BJ (cell line): Measurements from ENCODE around the gene RNU2-63P. TPM values are rescaled to one million over a fixed set of nuclear protein-coding genes. Genes with fewer than 3 reads are reported as not detected.
"Not testable (repeated sequence)": the region's sequence is repeated elsewhere in the genome, so short reads cannot be mapped to it uniquely, and the experiment has no call there.

Source experiments
- CTCF ChIA-PET: fragments of 350-600 bp; formaldehyde crosslinking; extraction: SDS; loops from one replicate; lab custom pipeline; 2021; ENCODE audit warnings: antibody characterized with exemption, inconsistent platforms; lab: Yijun Ruan, JAX
- POLR2A ChIA-PET: fragments of 300-600 bp; sonication (Branson Sonifier 250); formaldehyde crosslinking; extraction: SDS; loops from one replicate; lab custom pipeline; 2021; ENCODE audit warnings: antibody characterized with exemption; lab: Charles Lee
- DNase-seq: peaks from one replicate; pipeline ENCODE4 v3.0.0-alpha.2; 2011; ENCODE audit warnings: low read depth
- H3K27me3 ChIP-seq: 2 replicates; pipeline ENCODE4 v1.6.0; 2011; ENCODE audit warnings: low read length; ENCODE audit not compliant: control insufficient read depth, insufficient read depth
- H3K36me3 ChIP-seq: 2 replicates; pipeline ENCODE4 v1.5.1; 2011; ENCODE audit warnings: low read length; ENCODE audit not compliant: control insufficient read depth, insufficient read depth
- H3K4me3 ChIP-seq: 2 replicates; pipeline ENCODE4 v1.5.1; 2011; ENCODE audit warnings: low read depth, mild to moderate bottlenecking, control low read depth, low read length
- polyA plus RNA-seq: library from polyadenylated mRNA; depleted of rRNA; stranded (reverse); fragments of >200 nt; gene quantifications from 2 replicates; pipeline ENCODE4 v1.2.3, GENCODE V29; 2011; rRNA removed
- small RNA-seq: library from RNA; depleted of rRNA; stranded (forward); fragments of <200 nt; gene quantifications from one replicate; pipeline ENCODE3, GENCODE V24; 2012; ENCODE audit warnings: low replicate concordance, low read depth; ENCODE audit not compliant: insufficient read length
- TF ChIP-seq, protein P1 (sequence below): IDR thresholded peaks from 2 replicates; pipeline ENCODE4 v1.5.1; 2011; ENCODE audit warnings: low read depth, mild to moderate bottlenecking, control low read depth, inconsistent platforms, low read length, moderate library complexity; ENCODE audit not compliant: insufficient read depth

The RNU2-63P gene
- polyA plus RNA-seq, 1 experiment: not detected

- POLR2A ChIA-PET: no interaction called here
- Histone ChIP-seq H3K27me3 (no peaks in the 10 kb centered on the region; the same call in 1 of the 2 replicates), H3K36me3 (no peaks in the 10 kb centered on the region), H3K4me3 (no peak overlapping the region)
- TF ChIP-seq, protein P1, sequence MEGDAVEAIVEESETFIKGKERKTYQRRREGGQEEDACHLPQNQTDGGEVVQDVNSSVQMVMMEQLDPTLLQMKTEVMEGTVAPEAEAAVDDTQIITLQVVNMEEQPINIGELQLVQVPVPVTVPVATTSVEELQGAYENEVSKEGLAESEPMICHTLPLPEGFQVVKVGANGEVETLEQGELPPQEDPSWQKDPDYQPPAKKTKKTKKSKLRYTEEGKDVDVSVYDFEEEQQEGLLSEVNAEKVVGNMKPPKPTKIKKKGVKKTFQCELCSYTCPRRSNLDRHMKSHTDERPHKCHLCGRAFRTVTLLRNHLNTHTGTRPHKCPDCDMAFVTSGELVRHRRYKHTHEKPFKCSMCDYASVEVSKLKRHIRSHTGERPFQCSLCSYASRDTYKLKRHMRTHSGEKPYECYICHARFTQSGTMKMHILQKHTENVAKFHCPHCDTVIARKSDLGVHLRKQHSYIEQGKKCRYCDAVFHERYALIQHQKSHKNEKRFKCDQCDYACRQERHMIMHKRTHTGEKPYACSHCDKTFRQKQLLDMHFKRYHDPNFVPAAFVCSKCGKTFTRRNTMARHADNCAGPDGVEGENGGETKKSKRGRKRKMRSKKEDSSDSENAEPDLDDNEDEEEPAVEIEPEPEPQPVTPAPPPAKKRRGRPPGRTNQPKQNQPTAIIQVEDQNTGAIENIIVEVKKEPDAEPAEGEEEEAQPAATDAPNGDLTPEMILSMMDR: no peak
- CTCF ChIA-PET: interaction anchor here (0.8 kb wide), 1 partner anchor 9 kb away, joined by 4 read pairs; no protein-coding TSS in a partner anchor
- DNase-seq: no peak
Observed at GRCh38 chr2:87996570-87996969, 19.8 kb downstream of the RNU2-63P start.

- no peaks in the 10 kb centered on the region; the same call in 1 of the 2 replicates for H3K27me3 ChIP-seq
- TF ChIP-seq, protein P1: no peak
- H3K4me3 ChIP-seq: no peak overlapping the region
- ChIA-PET CTCF (no interaction called here), POLR2A (no interaction called here)
- H3K36me3 ChIP-seq: no peaks in the 10 kb centered on the region
- no peak for DNase-seq
Observed at GRCh38 chr2:87995756-87996155, 20.6 kb downstream of the RNU2-63P start.

- H3K4me3 ChIP-seq, DNase-seq, POLR2A ChIA-PET, CTCF ChIA-PET, H3K27me3 ChIP-seq, H3K36me3 ChIP-seq: not testable (repeated sequence)
Observed at GRCh38 chr2:87994304-87994850, 22.0 kb downstream of the RNU2-63P start.

- CTCF ChIA-PET, DNase-seq, H3K27me3 ChIP-seq, H3K4me3 ChIP-seq, H3K36me3 ChIP-seq, POLR2A ChIA-PET: not testable (repeated sequence)
Observed at GRCh38 chr2:87992569-87992968, 23.8 kb downstream of the RNU2-63P start.

DNA sequence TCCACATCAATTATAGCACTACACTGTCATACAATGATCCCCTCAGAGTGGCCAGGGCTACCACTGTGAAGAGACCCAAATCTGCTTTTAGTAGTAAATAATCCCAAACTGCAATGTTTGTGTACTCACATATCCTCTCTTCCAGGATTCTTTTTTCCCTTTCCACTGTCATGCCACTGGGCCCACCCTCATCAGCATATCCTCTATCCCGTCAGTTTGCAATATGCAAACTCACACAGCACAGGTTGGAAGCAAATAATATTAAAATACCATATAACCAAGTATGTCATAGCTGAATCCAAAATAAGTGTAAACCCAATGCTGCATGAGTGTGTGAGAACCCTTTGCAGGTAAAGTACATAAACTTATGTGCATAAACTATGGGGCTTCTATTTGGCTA, 28.9 kb downstream of the RNU2-63P start:
- H3K27me3 ChIP-seq, H3K36me3 ChIP-seq, CTCF ChIA-PET, DNase-seq, H3K4me3 ChIP-seq, POLR2A ChIA-PET: not testable (repeated sequence)

DNA sequence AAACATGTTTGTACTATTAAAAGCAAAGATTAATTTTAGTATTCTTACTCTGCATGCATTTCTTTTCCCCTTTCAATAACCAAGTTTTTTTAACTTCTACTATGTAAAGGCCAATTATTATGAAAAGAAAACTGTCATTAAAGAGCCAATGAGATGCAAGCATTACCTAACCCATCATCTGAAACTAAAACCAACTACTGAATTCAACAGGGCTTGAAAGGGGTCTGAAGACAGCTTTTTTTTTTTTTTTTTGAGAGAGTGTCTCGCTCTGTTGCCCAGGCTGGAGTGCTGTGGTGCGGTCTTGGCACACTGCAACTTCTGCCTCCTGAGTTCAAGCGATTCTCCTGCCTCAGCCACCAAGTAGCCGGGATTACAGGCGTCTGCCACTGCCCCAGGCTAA, 30.4 kb downstream of the RNU2-63P start:
- CTCF ChIA-PET, H3K4me3 ChIP-seq, POLR2A ChIA-PET: not testable (repeated sequence)

GRCh38 chr2:87981182-87981581, 35.2 kb downstream of the RNU2-63P start:
- DNase-seq, H3K36me3 ChIP-seq, CTCF ChIA-PET, H3K27me3 ChIP-seq, H3K4me3 ChIP-seq, POLR2A ChIA-PET: not testable (repeated sequence)

More for the DNA sequence above, 30.4 kb downstream of the RNU2-63P start:
- H3K27me3 ChIP-seq, DNase-seq, H3K36me3 ChIP-seq: not testable (repeated sequence)

DNA sequence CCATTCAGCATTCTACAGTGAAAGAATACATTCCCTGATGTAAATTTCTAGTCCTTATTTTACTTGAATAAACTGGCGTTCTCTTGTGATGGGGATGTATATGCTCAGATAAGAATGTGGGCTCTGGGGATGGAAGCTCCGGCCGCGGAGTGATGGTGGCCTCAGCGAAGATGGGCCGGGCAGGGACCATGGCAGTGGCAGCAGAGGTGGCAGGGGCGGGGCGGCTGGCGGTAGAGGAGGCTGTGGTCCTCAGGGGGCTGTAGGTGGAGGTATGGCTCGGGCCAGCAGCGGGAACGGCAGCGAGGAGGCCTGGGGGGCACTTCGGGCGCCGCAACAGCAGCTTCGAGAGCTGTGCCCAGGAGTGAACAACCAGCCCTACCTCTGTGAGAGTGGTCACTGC, 44.0 kb downstream of the RNU2-63P start:
- DNase-seq, H3K27me3 ChIP-seq, H3K36me3 ChIP-seq, CTCF ChIA-PET, POLR2A ChIA-PET, H3K4me3 ChIP-seq: not testable (repeated sequence)

Small RNA genes within 50 kb of the gene (small RNA-seq; reads per million reads assigned to genes)
- gene RNU2-63P: 38.3 reads per million, percentile 87 among the genes with 10 or more reads in this experiment

Other genes starting within 250 kb of the RNU2-63P start
- gene RGPD2, start 190.8 kb downstream of the RNU2-63P start, polyA plus RNA-seq: 0.58 and 1.1 TPM in 2 replicates
- gene KRCC1, start 39.2 kb upstream of the RNU2-63P start, polyA plus RNA-seq: 16.8 and 33.7 TPM in 2 replicates
- gene SMYD1, start 51.3 kb upstream of the RNU2-63P start, polyA plus RNA-seq: not detected in 2 replicates
- not detected in 2 replicates for gene FABP1, start 111.5 kb upstream of the RNU2-63P start, polyA plus RNA-seq
- 13.7 and 32.1 TPM in 2 replicates for gene THNSL2, start 153.8 kb upstream of the RNU2-63P start, polyA plus RNA-seq